Psoas muscle (tissue), 8 donors: Measurements from ENCODE around the gene MYO5A. TPM values are rescaled to one million over a fixed set of nuclear protein-coding genes. Genes with fewer than 3 reads are reported as not detected.
A peak's percentile ranks its signal among the peaks of the same experiment; 100 is the strongest.

Experiments used
- ATAC-seq, 4 donors: fragments of 200-7000 bp; cut with Tn5 transposase; one replicate each; pipeline ENCODE4 v1.9.1; 2020; ENCODE audit warnings: moderate library complexity in 3 of 4, mild to moderate bottlenecking in 2 of 4
- DNase-seq, 2 donors: peaks; one replicate each; pipeline ENCODE4 v3.0.0-alpha.2; 2020
- H3K27ac ChIP-seq: fragments of 200-600 bp; one replicate; pipeline ENCODE4 v1.8.0; 2022
- H3K27me3 ChIP-seq, 3 donors: fragments of 200-600 bp in 1 of 3; one replicate each; pipeline versions ENCODE4 v1.6.1 to v1.8.0; 2013 to 2022; ENCODE audit warnings: low read length in 2 of 3, mild to moderate bottlenecking in 2 of 3, moderate library complexity in 1 of 3; ENCODE audit not compliant: insufficient read depth in 3 of 3
- H3K36me3 ChIP-seq, 2 donors: fragments of 200-600 bp in 1 of 2; one replicate each; pipeline versions ENCODE4 v1.6.1 to v1.8.0; 2013 to 2022; ENCODE audit warnings: low read depth in 1 of 2, mild to moderate bottlenecking in 1 of 2, moderate library complexity in 1 of 2; ENCODE audit not compliant: insufficient read depth in 1 of 2
- H3K4me1 ChIP-seq: fragments of 200-600 bp; one replicate; pipeline ENCODE4 v1.8.0; 2022
- H3K4me3 ChIP-seq: fragments of 200-600 bp; one replicate; pipeline ENCODE4 v1.8.0; 2022; ENCODE audit warnings: mild to moderate bottlenecking
- H3K9me3 ChIP-seq: fragments of 200-600 bp; one replicate; pipeline ENCODE4 v1.8.0; 2022
- CTCF ChIP-seq: fragments of 200-600 bp; IDR thresholded peaks from one replicate; pipeline ENCODE4 v1.8.0; 2022; ENCODE audit warnings: antibody characterized with exemption
- WGBS, 3 donors: extraction: QIAGEN DNeasy Blood & Tissue Kit; methylation state at CpG; one replicate each; pipeline versions ENCODE4 v1.1.6 to v1.1.7; 2013; 5-methylcytosine and 5-hydroxymethylcytosine counted together
- intact Hi-C, 2 donors: fragments of 100-400 bp; cut with DNase I; formaldehyde crosslinking; loops; one replicate each; pipeline versions ENCODE4 v1.11.0 to v1.14.2; 2022
- polyA plus RNA-seq, 3 donors: library from polyadenylated mRNA; stranded (reverse); fragments of 200-250 nt; gene quantifications; one replicate each; pipeline ENCODE4 v1.2.3, GENCODE V29; 2013
- total RNA-seq, 4 donors: library from RNA; stranded (reverse); fragmentation: NEBNext Ultra II Directional in 2 of 4; extraction: Animal tissue kit (Norgen Biotek cat#: 25700) in 2 of 4; gene quantifications; one replicate each; pipeline versions ENCODE4 v1.2.1 to v1.2.4, GENCODE V29; 2021 to 2023
- donor health status: healthy with polysubstance abuse.
- donor health status: DM: no; HTN: no; CAD: no; lungs with moderate emphysema.
- donor health status: Bipolar disorder and iron deficiency.
- donor health status: healthy.
- donor health status: DM: yes; HTN: yes; CAD: no.
- donor health status: DM: no; HTN: no; CAD: no.
- donor health status: DM: no; HTN: no; CAD: no.
- donor health status: DM: yes; HTN: yes; CAD: no.

The MYO5A gene
- total and polyA plus RNA-seq, 7 donors = 3.6 to 9.9 (median 6.3) TPM

DNA sequence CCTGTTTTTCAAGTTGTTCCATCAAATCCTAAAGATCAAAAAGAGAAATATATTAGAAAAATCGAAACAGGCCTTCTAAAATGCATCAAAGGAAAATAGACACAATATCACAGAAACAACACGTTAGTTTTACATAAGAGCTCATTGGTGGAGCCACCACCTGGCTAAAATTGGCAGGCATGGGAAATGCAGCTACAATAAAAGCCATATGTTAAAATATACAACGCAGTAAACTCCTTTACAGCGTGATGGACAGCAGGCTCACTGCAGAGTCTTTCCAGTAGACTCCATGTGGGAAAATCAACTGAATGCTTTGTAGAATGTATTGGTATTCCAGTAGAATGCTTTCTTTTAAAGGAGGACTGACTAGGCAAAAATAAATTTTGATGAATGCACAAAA is 192.2 kb downstream of the MYO5A start:
- WGBS, 3 donors = 68 to 73% (median 70%) methylated on average over 4 of the region's 4 CpGs

DNA sequence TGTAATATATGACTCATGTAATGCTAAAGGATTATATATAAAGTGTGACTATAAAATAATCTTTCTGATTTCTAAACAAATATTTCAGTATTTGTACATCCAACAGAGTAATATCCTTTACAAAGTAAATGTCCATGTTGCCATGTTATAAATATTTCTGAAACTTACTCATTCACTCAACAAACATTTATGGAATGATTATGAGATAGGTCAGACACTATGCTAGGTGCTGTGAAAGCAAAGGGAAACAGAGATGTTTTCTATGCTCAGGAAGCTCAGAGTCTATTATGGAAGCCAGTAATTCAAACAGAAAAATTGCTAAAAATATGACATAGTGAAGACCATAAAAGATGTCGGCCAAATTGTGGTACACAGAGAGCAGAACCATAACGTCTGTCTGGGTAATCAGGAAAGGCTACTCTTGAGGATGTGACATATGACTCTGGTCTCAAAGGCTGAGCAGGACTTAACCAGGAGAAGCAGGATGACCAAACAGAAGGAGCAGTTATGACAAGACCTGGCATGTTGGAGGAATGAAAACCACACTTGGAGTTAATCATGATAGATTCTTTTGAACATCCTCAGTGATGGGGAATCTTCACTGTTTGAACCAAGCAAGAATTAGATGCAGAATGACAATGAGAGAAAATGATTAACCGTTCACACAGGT is 194.1 kb downstream of the MYO5A start:
- Histone ChIP-seq H3K27ac (no peak overlapping the region), H3K9me3 (no peaks in the 10 kb centered on the region), H3K4me3 (no peak overlapping the region), H3K27me3 (no peaks in the 10 kb centered on the region), H3K36me3 (peaks cover 0 to 30% of the 10 kb centered on the region in 2 donors), H3K4me1 (peaks cover 6% of the 10 kb centered on the region)
- no peak for TF ChIP-seq CTCF
- intact Hi-C loops = loop anchor here (10.0 kb wide), 3 partner anchors 80 to 190 kb away; partner anchors contain the start of gene MYO5A (in 1 of the 2)
- DNase-seq (no peak), ATAC-seq (no peak)
- WGBS, 3 donors = 79 to 86% (median 86%) methylated on average over 3 of the region's 3 CpGs

More for the DNA sequence above, 192.2 kb downstream of the MYO5A start:
- H3K4me1 ChIP-seq = peaks cover 6% of the 10 kb centered on the region
- intact Hi-C loops = loop anchor here (10.0 kb wide), 3 partner anchors 82 to 188 kb away; partner anchors contain the start of gene MYO5A (in 1 of the 2)
- no peaks in the 10 kb centered on the region for H3K27me3 ChIP-seq
- H3K4me3 ChIP-seq = no peak overlapping the region
- peaks cover 0 to 27% of the 10 kb centered on the region in 2 donors for H3K36me3 ChIP-seq
- no peak for TF ChIP-seq CTCF
- no peak overlapping the region for H3K27ac ChIP-seq
- no peaks in the 10 kb centered on the region for H3K9me3 ChIP-seq
- DNase-seq (no peak), ATAC-seq (no peak)

DNA sequence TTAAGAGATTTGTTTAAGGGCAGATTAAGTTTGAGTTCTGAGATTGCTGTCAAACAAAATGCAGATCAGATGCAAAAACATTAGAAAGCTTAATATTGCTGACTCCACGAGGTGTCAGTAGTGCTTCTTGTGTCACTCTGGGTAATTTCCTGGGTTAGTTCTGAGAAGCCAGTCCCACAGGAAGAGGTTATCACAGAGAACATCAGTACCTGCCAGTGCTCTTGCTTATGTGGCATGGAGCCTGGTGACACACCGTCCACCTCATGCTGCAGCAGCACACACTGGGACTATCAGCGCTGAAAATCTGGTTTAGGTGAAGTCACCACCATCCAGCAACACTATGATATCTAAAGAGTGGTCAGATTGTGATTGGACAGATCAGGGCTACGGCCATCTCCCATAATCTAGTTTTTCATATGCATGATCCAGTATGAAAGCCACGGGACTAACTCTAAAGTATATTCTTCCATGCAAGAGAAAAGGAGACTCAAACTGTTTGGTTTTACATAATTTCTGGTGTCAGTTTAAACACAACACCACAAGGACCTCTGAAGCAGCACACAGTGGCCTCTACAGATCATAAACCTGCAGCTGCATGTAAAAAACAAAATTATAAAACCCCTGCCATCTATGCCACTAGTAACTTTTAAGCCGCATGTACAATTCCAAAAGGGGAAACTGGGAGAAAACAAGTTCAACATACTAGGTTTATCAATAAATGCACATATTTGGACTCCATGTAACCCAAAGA is 197.0 kb downstream of the MYO5A start:
- Histone ChIP-seq H3K4me1 (peaks cover 9% of the 10 kb centered on the region), H3K9me3 (no peaks in the 10 kb centered on the region), H3K27me3 (no peaks in the 10 kb centered on the region), H3K4me3 (no peak overlapping the region), H3K27ac (no peak overlapping the region), H3K36me3 (peaks cover 0 to 52% of the 10 kb centered on the region in 2 donors)
- DNase-seq (no peak), ATAC-seq (peak; percentile 71 to 91 (median 83))
- 61 to 64% (median 64%) methylated on average over 6 of the region's 6 CpGs for WGBS, 3 donors
- intact Hi-C loops = loop anchor here (10.0 kb wide), 3 partner anchors 77 to 193 kb away; partner anchors contain the start of gene MYO5A (in 1 of the 2)
- peak; percentile 30 for TF ChIP-seq CTCF

DNA sequence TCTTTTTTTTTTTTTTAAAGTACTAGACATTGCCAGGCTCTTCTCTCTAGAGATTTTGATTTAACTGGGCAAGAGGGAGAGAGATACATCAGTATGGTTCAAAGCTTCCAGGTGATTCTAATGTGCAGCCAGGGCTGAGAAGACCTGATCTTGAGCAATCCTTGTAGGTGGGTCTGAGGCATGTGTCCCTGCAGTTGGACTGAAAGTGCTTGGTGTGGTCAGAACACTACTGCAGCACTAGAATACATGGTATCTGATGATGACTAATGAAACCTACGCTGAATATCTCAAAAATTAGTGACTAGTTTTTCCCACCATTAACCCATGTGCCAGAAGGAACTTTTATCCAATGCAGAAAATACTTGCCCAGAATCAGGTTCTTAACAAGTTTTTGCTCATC is 198.7 kb downstream of the MYO5A start:
- Histone ChIP-seq H3K9me3 (no peaks in the 10 kb centered on the region), H3K36me3 (peaks cover 0 to 60% of the 10 kb centered on the region in 2 donors), H3K4me1 (peaks cover 7% of the 10 kb centered on the region), H3K27ac (no peak overlapping the region), H3K27me3 (no peaks in the 10 kb centered on the region), H3K4me3 (no peak overlapping the region)
- TF ChIP-seq CTCF = no peak
- intact Hi-C loops = loop anchor here (5.0 to 10.0 kb wide), 4 partner anchors 75 to 402 kb away; partner anchors contain the start of gene MYO5A (in 1 of the 2)
- DNase-seq (no peak), ATAC-seq (no peak)
- WGBS, 3 donors = 96 to 97% (median 96%) methylated on average over 1 of the region's 1 CpG
